Nephron (organoid): ENCODE measurements around the gene ZNF549.

Source experiments
- H3K27ac Mint-ChIP-seq, 3 experiments: 2 replicates each; pipeline ENCODE4 v1.8.0; 2020; ENCODE audit warnings: mixed read lengths in 3 of 3, mild to moderate bottlenecking in 2 of 3, moderate library complexity in 1 of 3
- H3K27me3 Mint-ChIP-seq: 2 replicates; pipeline ENCODE4 v1.8.0; 2021; ENCODE audit warnings: low read depth, mild to moderate bottlenecking, moderate library complexity, mixed read lengths
- H3K36me3 Mint-ChIP-seq: 2 replicates; pipeline ENCODE4 v1.8.0; 2020; ENCODE audit warnings: low read depth, mixed read lengths
- H3K4me1 Mint-ChIP-seq: 2 replicates; pipeline ENCODE4 v1.8.0; 2020; ENCODE audit warnings: mixed read lengths
- H3K4me3 Mint-ChIP-seq, 3 experiments: 2 replicates each; pipeline ENCODE4 v1.8.0; 2020; ENCODE audit warnings: mild to moderate bottlenecking in 3 of 3, mixed read lengths in 3 of 3, moderate library complexity in 2 of 3
- H3K9me3 Mint-ChIP-seq: 2 replicates; pipeline ENCODE4 v1.8.0; 2020; ENCODE audit warnings: mixed read lengths
- CTCF ChIP-seq, 3 experiments: fragments of 200-600 bp; sonication (generic); IDR thresholded peaks; one replicate each; pipeline ENCODE4 v1.5.0; 2021; ENCODE audit warnings: antibody characterized with exemption in 3 of 3; ENCODE audit not compliant: unreplicated experiment in 3 of 3

ZNF549 gene

GRCh38 chr19:57583104-57583520, 56.0 kb downstream of the ZNF549 start:
- H3K27ac Mint-ChIP-seq, result no peak overlapping the region
- H3K4me3 Mint-ChIP-seq, result peak overlapping the region in 1 of 3 experiments; percentile 96
- H3K4me1 Mint-ChIP-seq, result peaks cover 19% of the 10 kb centered on the region
- H3K9me3 Mint-ChIP-seq, result peaks cover 66% of the 10 kb centered on the region
- H3K27me3 Mint-ChIP-seq, result peaks cover 9% of the 10 kb centered on the region
- no peak for TF ChIP-seq CTCF (IDR thresholded peaks at IDR 0.05; ENCODE audit: unreplicated experiment in 3 of 3)
- H3K36me3 Mint-ChIP-seq, result peaks cover 68% of the 10 kb centered on the region

- peaks cover 17% of the 10 kb centered on the region for H3K4me1 Mint-ChIP-seq
- peak within 1 kb of the TSS; percentile 75 to 85 (median 82) for H3K27ac Mint-ChIP-seq
- H3K36me3 Mint-ChIP-seq, result peaks cover 70% of the 10 kb centered on the region
- H3K4me3 Mint-ChIP-seq, result peak within 1 kb of the TSS; percentile 95 to 99 (median 96)
- H3K9me3 Mint-ChIP-seq, result peaks cover 68% of the 10 kb centered on the region
- peaks cover 9% of the 10 kb centered on the region for H3K27me3 Mint-ChIP-seq
- TF ChIP-seq CTCF (IDR thresholded peaks at IDR 0.05; ENCODE audit: unreplicated experiment in 3 of 3), result no peak
Measured at GRCh38 chr19:57583521-57584416, 56.6 kb downstream of the ZNF549 start, which contains the start of gene ZIK1. ZIK1 (plus strand) TSS chr19:57584145; CDS start chr19:57584357, 212 bp downstream.

GRCh38 chr19:57587529-57587928, 60.4 kb downstream of the ZNF549 start:
- H3K4me3 Mint-ChIP-seq, result no peak overlapping the region
- no peak overlapping the region for H3K27ac Mint-ChIP-seq
- peaks cover 4% of the 10 kb centered on the region for H3K27me3 Mint-ChIP-seq
- TF ChIP-seq CTCF (IDR thresholded peaks at IDR 0.05; ENCODE audit: unreplicated experiment in 3 of 3), result no peak
- H3K36me3 Mint-ChIP-seq, result peaks cover 90% of the 10 kb centered on the region
- H3K9me3 Mint-ChIP-seq, result peaks cover 80% of the 10 kb centered on the region
- H3K4me1 Mint-ChIP-seq, result peaks cover 13% of the 10 kb centered on the region

DNA sequence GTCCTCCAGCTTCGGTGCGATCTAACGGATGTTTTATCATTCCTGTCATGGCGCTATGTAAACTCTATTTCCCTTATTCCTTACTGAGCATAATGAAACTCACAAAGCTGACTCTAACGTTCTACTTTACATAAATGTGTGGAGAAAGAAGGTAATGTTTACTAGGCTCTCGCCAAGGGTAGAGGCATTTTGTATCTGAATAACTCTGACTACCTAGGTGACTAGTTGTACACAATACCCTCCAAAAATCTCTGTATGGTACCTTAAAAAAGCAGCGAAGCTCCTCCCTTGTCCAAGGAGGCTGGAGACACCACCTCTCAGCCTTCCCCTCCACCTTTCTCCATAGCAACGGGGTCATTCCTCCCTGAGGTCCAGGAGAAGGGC, 72.2 kb downstream of the ZNF549 start:
- peak overlapping the region; percentile 47 to 68 (median 56) for H3K27ac Mint-ChIP-seq

DNA sequence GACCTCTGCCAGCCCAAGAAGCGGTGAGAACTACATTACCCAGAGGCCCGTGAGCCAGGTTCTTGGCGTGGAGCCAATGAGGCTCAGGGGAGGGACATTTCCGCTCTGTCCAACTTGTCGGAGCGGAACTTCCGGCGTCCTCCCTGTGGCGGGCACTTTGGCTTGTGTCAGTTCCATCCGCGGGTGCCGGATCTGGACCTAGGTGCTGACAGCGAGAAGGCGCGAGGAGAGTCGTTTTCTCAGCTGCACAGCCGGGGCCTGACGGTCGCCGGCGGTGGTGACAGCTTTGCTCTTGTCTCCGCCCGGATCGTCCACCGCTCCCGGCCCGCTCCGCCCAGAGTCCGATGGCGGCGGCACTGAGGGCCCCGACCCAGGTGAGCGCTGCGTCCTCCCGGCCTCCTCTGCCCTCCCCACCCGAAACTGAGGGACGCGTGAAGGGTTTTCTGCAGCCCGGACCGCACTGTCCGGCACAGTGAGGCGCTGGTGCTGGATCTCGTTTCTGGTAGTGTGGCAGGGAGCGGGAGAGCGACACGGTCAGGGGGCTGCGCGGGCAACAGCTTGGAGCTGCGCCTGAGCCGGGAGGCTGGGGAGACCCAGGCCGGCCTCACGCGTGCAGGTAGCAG, 72.7 kb downstream of the ZNF549 start, which contains the start of gene ZNF530:
ZNF530 (plus strand) TSS at position 125 of the 623 bp plus-strand sequence. CDS start 4,461 bp downstream, outside the sequence.
- peaks cover 58% of the 10 kb centered on the region for H3K36me3 Mint-ChIP-seq
- peak within 1 kb of the TSS; percentile 47 to 68 (median 56) for H3K27ac Mint-ChIP-seq
- peaks cover 64% of the 10 kb centered on the region for H3K9me3 Mint-ChIP-seq

More for the DNA sequence above, 72.2 kb downstream of the ZNF549 start:
- Mint-ChIP-seq H3K27me3 (no peaks in the 10 kb centered on the region), H3K9me3 (peaks cover 62% of the 10 kb centered on the region), H3K36me3 (peaks cover 56% of the 10 kb centered on the region), H3K4me1 (peaks cover 5% of the 10 kb centered on the region), H3K4me3 (peak overlapping the region; percentile 87 to 94 (median 93))
- no peak for TF ChIP-seq CTCF (IDR thresholded peaks at IDR 0.05; ENCODE audit: unreplicated experiment in 3 of 3)

More for the DNA sequence above, 72.7 kb downstream of the ZNF549 start, which contains the start of gene ZNF530:
- Mint-ChIP-seq H3K4me1 (peaks cover 5% of the 10 kb centered on the region), H3K4me3 (peak within 1 kb of the TSS; percentile 87 to 94 (median 93)), H3K27me3 (no peaks in the 10 kb centered on the region)
- TF ChIP-seq CTCF (IDR thresholded peaks at IDR 0.05; ENCODE audit: unreplicated experiment in 3 of 3), result no peak
